ENCODE measurements around the gene NUP62.

Gene NUP62

GRCh38 chr19:49880162-49880869, 49.0 kb downstream of the NUP62 start:
- no peak for DNase-seq (ENCODE audit: low read depth)

GRCh38 chr19:49879243-49879963, 49.9 kb downstream of the NUP62 start:
- no peak for DNase-seq (ENCODE audit: low read depth)

- DNase-seq (ENCODE audit: low read depth), result no peak
Measured at GRCh38 chr19:49878744-49879070, 50.6 kb downstream of the NUP62 start.

GRCh38 chr19:49877879-49878743, 51.2 kb downstream of the NUP62 start:
- peak; percentile 93 for DNase-seq (ENCODE audit: low read depth)

GRCh38 chr19:49877020-49877878, 52.1 kb downstream of the NUP62 start, which contains the start of the genes AKT1S1 and TBC1D17:
Gene AKT1S1 (minus strand): TSS chr19:49877355. CDS start chr19:49873295, 4,060 bp downstream.
Gene TBC1D17 (plus strand): TSS chr19:49877702. CDS start chr19:49877724, 22 bp downstream.
- DNase-seq (ENCODE audit: low read depth), result peak; percentile 96

GRCh38 chr19:49876422-49877019, 52.8 kb downstream of the NUP62 start:
- DNase-seq (ENCODE audit: low read depth), result peak; percentile 95

- peak; percentile 39 for DNase-seq (ENCODE audit: low read depth)
Measured at GRCh38 chr19:49875857-49876421, 53.4 kb downstream of the NUP62 start.

GRCh38 chr19:49875177-49875576, 54.1 kb downstream of the NUP62 start:
- DNase-seq (ENCODE audit: low read depth), result no peak

- no peak for DNase-seq (ENCODE audit: low read depth)
Measured at GRCh38 chr19:49874503-49875157, 54.7 kb downstream of the NUP62 start.

- DNase-seq (ENCODE audit: low read depth), result no peak
Measured at GRCh38 chr19:49873834-49874233, 55.5 kb downstream of the NUP62 start.

- DNase-seq (ENCODE audit: low read depth), result no peak
Measured at GRCh38 chr19:49873129-49873521, 56.2 kb downstream of the NUP62 start.

- no peak for DNase-seq (ENCODE audit: low read depth)
Measured at GRCh38 chr19:49872245-49873128, 56.8 kb downstream of the NUP62 start.

GRCh38 chr19:49871349-49871985, 57.8 kb downstream of the NUP62 start:
- no peak for DNase-seq (ENCODE audit: low read depth)

- DNase-seq (ENCODE audit: low read depth), result no peak
Measured at GRCh38 chr19:49870309-49870901, 58.9 kb downstream of the NUP62 start.

- DNase-seq (ENCODE audit: low read depth), result peak; percentile 77
Measured at GRCh38 chr19:49869484-49870308, 59.6 kb downstream of the NUP62 start.

GRCh38 chr19:49869009-49869483, 60.3 kb downstream of the NUP62 start:
- DNase-seq (ENCODE audit: low read depth), result no peak

Data from stimulated activated CD8-positive, alpha-beta memory T cell treated with anti-CD3 and anti-CD28 coated beads, Interleukin-15, amount 100 ng/mL, for 1 hour (primary cell).